GM19468 (cell line): ENCODE results near the gene P2RX1.

Experiments
- ATAC-seq: cut with Tn5 transposase; IDR thresholded peaks from one replicate; pipeline ENCODE4 v1.9.1; 2021; ENCODE audit warnings: mild to moderate bottlenecking, moderate library complexity, moderate number of reproducible peaks; ENCODE audit not compliant: unreplicated experiment; ENCODE audit errors: extremely low read depth

P2RX1 gene

GRCh38 chr17:3910420-3911270 is 5.6 kb downstream of the P2RX1 start:
- ATAC-seq, result no peak

GRCh38 chr17:3909257-3909656 is 7.0 kb downstream of the P2RX1 start:
- ATAC-seq, result no peak

GRCh38 chr17:3907483-3908216 is 8.6 kb downstream of the P2RX1 start:
- ATAC-seq, result no peak

- ATAC-seq, result no peak
Measured at GRCh38 chr17:3906881-3907280, 9.4 kb downstream of the P2RX1 start.

- no peak for ATAC-seq
Measured at GRCh38 chr17:3905017-3905520, 11.2 kb downstream of the P2RX1 start.

GRCh38 chr17:3904501-3904900 is 11.8 kb downstream of the P2RX1 start:
- no peak for ATAC-seq

- no peak for ATAC-seq
Measured at GRCh38 chr17:3903881-3904290, 12.4 kb downstream of the P2RX1 start.

- no peak for ATAC-seq
Measured at GRCh38 chr17:3903051-3903825, 13.0 kb downstream of the P2RX1 start.

- ATAC-seq, result no peak
Measured at GRCh38 chr17:3900646-3901045, 15.6 kb downstream of the P2RX1 start.

- no peak for ATAC-seq
Measured at GRCh38 chr17:3897731-3898130, 18.5 kb downstream of the P2RX1 start.

GRCh38 chr17:3896968-3897235 is 19.4 kb downstream of the P2RX1 start:
- no peak for ATAC-seq

- no peak for ATAC-seq
Measured at GRCh38 chr17:3896108-3896967, 19.9 kb downstream of the P2RX1 start.

GRCh38 chr17:3895354-3895753 is 20.9 kb downstream of the P2RX1 start:
- ATAC-seq, result no peak

GRCh38 chr17:3894911-3895343 is 21.3 kb downstream of the P2RX1 start:
- no peak for ATAC-seq

GRCh38 chr17:3894188-3894587 is 22.1 kb downstream of the P2RX1 start:
- no peak for ATAC-seq

GRCh38 chr17:3893720-3894116 is 22.5 kb downstream of the P2RX1 start:
- no peak for ATAC-seq

- ATAC-seq, result peak; percentile 80
Measured at GRCh38 chr17:3893003-3893719, 23.1 kb downstream of the P2RX1 start, which contains the start of gene CAMKK1. TSS of gene CAMKK1 (minus strand) at chr17:3893053. CDS start at chr17:3885687, 7,366 bp downstream.

- ATAC-seq, result no peak
Measured at GRCh38 chr17:3892095-3892998, 23.9 kb downstream of the P2RX1 start.
